CD4-positive, alpha-beta T cell treated with Interferon alpha-2 for 1 hour (primary cell): ENCODE results near the gene SRP9.
"Not testable (repeated sequence)": the region's sequence is repeated elsewhere in the genome, so short reads cannot be mapped to it uniquely, and the experiment has no call there.

Source experiments
- DNase-seq, 2 donors: peaks; one replicate each; pipeline ENCODE4 v3.0.0-alpha.2; 2020 to 2022

Gene SRP9

GRCh38 chr1:225757927-225758656, 19.5 kb upstream of the SRP9 start:
- no peak for DNase-seq

- not testable (repeated sequence) for DNase-seq
Observed at GRCh38 chr1:225759972-225760371, 17.7 kb upstream of the SRP9 start.

- DNase-seq: no peak
Observed at GRCh38 chr1:225760531-225760930, 17.1 kb upstream of the SRP9 start.

GRCh38 chr1:225761395-225761794, 16.2 kb upstream of the SRP9 start:
- not testable (repeated sequence) for DNase-seq

- no peak for DNase-seq
Observed at GRCh38 chr1:225762002-225762441, 15.6 kb upstream of the SRP9 start.

- DNase-seq: no peak
Observed at GRCh38 chr1:225762444-225762843, 15.2 kb upstream of the SRP9 start.

GRCh38 chr1:225763716-225764548, 13.7 kb upstream of the SRP9 start:
- DNase-seq: no peak

GRCh38 chr1:225765982-225766674, 11.5 kb upstream of the SRP9 start:
- DNase-seq: no peak

GRCh38 chr1:225766967-225767633, 10.5 kb upstream of the SRP9 start:
- DNase-seq: no peak

- no peak for DNase-seq
Observed at GRCh38 chr1:225767634-225768540, 9.7 kb upstream of the SRP9 start.

- DNase-seq: no peak
Observed at GRCh38 chr1:225768662-225769426, 8.8 kb upstream of the SRP9 start.

- no peak for DNase-seq
Observed at GRCh38 chr1:225769687-225770086, 7.9 kb upstream of the SRP9 start.

GRCh38 chr1:225770561-225771248, 6.9 kb upstream of the SRP9 start:
- DNase-seq: no peak

GRCh38 chr1:225771661-225772322, 5.8 kb upstream of the SRP9 start:
- DNase-seq: no peak

- peak; percentile 21 to 45 for DNase-seq
Observed at GRCh38 chr1:225772323-225772768, 5.3 kb upstream of the SRP9 start.

GRCh38 chr1:225772848-225773247, 4.8 kb upstream of the SRP9 start:
- DNase-seq: no peak

- DNase-seq: no peak
Observed at GRCh38 chr1:225774281-225775147, 3.1 kb upstream of the SRP9 start.

- DNase-seq: no peak
Observed at GRCh38 chr1:225776294-225776693, 1.3 kb upstream of the SRP9 start.
